ENCODE results near the gene CLK2. TPM values are rescaled to one million over a fixed set of nuclear protein-coding genes. Genes with fewer than 3 reads are reported as not detected.

The CLK2 gene
- total and polyA plus RNA-seq, 2 of the 13 experiments (the other 11 are each of a cell fraction or from before 2014, with no cell fraction given) = 20.1 to 73.5 TPM

GRCh38 chr1:155227261-155228095, 45.8 kb downstream of the CLK2 start (continued):
- TF ChIP-seq CSRNP1 (CRISPR knock-in tag; IDR thresholded peaks at IDR 0.05) (peak; percentile 36; the same call in 1 of the 2 replicates), ZNF709 (CRISPR knock-in tag; IDR thresholded peaks at IDR 0.05) (0 out of 2 replicates have a peak, but pooled peaks have one; percentile 65), AHR (CRISPR knock-in tag; IDR thresholded peaks at IDR 0.05) (peak; percentile 52), DR1 (CRISPR knock-in tag; IDR thresholded peaks at IDR 0.05) (peak; percentile 94), ZNF776 (CRISPR knock-in tag; IDR thresholded peaks at IDR 0.05) (no peak; the same call in 1 of the 2 replicates), HCFC1 (IDR thresholded peaks at IDR 0.05; ENCODE audit: low read depth, low read length) (0 out of 2 replicates have a peak, but pooled peaks have one; percentile 30), ATF4 (CRISPR knock-in tag; IDR thresholded peaks at IDR 0.05) (0 out of 4 replicates have a peak, but pooled peaks of 1 of the 2 experiments have one; percentile 27), ZNF720 (CRISPR knock-in tag; IDR thresholded peaks at IDR 0.05) (no peak), ZNF605 (CRISPR knock-in tag; IDR thresholded peaks at IDR 0.05) (peak; percentile 84; the same call in 1 of the 2 replicates), MED1 (CRISPR knock-in tag; IDR thresholded peaks at IDR 0.05) (0 out of 2 replicates have a peak, but pooled peaks have one; percentile 37), CENPT (CRISPR knock-in tag; IDR thresholded peaks at IDR 0.05; ENCODE audit: low read depth) (no peak), SP2 (CRISPR knock-in tag; IDR thresholded peaks at IDR 0.05) (peak; percentile 93), CREB1 (IDR thresholded peaks at IDR 0.05) (peak; percentile 40; the same call in 1 of the 2 replicates), CREB1 (CRISPR knock-in tag; IDR thresholded peaks at IDR 0.05) (peak; percentile 56; the same call in 1 of the 2 replicates), PAWR (CRISPR knock-in tag; IDR thresholded peaks at IDR 0.05; ENCODE audit: borderline replicate concordance) (no peak), TBX2 (CRISPR knock-in tag; IDR thresholded peaks at IDR 0.05; ENCODE audit: borderline replicate concordance) (peak; percentile 12; the same call in 1 of the 2 replicates), HOXA3 (CRISPR knock-in tag; IDR thresholded peaks at IDR 0.05) (peak; percentile 40), ZKSCAN1 (IDR thresholded peaks at IDR 0.05; ENCODE audit: low read length) (no peak), HOMEZ (CRISPR knock-in tag; IDR thresholded peaks at IDR 0.05; ENCODE audit: low read depth) (peak; percentile 17; the same call in 1 of the 2 replicates), ZBTB33 (CRISPR knock-in tag; IDR thresholded peaks at IDR 0.05) (peak; percentile 22; the same call in 1 of the 2 replicates)
- TF ChIP-seq, protein P1, sequence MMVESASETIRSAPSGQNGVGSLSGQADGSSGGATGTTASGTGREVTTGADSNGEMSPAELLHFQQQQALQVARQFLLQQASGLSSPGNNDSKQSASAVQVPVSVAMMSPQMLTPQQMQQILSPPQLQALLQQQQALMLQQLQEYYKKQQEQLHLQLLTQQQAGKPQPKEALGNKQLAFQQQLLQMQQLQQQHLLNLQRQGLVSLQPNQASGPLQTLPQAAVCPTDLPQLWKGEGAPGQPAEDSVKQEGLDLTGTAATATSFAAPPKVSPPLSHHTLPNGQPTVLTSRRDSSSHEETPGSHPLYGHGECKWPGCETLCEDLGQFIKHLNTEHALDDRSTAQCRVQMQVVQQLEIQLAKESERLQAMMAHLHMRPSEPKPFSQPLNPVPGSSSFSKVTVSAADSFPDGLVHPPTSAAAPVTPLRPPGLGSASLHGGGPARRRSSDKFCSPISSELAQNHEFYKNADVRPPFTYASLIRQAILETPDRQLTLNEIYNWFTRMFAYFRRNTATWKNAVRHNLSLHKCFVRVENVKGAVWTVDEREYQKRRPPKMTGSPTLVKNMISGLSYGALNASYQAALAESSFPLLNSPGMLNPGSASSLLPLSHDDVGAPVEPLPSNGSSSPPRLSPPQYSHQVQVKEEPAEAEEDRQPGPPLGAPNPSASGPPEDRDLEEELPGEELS (CRISPR knock-in tag; IDR thresholded peaks at IDR 0.05) = peak; percentile 20; the same call in 1 of the 2 replicates

Data from HepG2 (cell line).